Measurements from ENCODE around the gene ZNF764.
A peak's percentile ranks its signal among the peaks of the same experiment; 100 is the strongest.
"Not testable (repeated sequence)": the region's sequence is repeated elsewhere in the genome, so short reads cannot be mapped to it uniquely, and the experiment has no call there.

ZNF764 gene

DNA sequence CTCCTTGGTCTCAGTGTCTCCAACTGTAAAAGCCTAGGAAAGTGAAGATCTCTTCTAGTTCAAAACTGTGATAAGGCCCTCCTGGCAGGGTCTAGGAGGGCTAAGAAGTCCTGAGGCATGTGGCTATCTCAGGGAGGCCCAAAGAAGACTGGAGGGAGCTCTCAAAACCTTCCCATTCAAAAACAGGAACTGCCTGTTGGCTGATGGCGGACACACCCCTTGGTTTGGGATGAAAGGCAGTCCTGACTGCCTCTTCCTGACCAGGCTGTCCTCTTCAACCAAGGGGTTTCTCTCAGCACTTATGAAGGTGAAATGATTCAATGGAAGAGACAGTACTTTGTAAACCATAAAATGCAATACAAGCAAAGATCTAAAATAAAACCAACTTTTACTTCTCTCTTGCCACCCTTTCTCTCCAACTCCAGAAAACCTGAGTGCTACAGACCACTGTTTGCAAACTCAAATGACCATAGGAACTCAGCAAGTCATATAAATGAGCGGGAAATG lies 4.7 kb downstream of the ZNF764 start:
- no peak for DNase-seq (ENCODE audit: low read depth in 1 of 2, low spot score in 1 of 2)
- in situ Hi-C loops (cut with HindIII; ENCODE audit: low pct_unique_long_range_greater_than_20kb, low sequenced_read_pairs) = no loop called here
- no peak for TF ChIP-seq JUND (IDR thresholded peaks at IDR 0.05; ENCODE audit: low read depth)

DNA sequence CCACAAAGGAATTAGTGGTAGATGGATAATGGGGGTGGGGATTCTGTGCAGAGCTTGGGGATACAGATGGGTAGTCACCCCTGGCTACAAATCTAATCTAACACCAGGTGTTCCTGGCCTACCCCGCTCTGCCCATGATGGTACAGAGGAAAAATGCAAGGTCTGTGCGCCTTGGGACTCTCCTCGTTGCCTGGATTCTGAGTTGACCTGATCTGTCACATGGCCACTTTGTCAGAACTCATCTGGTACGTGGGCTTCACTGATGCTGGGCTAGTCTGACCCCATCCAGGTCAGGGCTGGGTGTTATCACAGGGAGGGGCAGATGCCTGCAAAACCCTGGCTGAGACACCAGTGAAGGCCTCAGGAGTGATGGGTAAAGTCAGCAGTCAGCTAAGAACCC lies 5.2 kb downstream of the ZNF764 start:
- DNase-seq (ENCODE audit: low read depth in 1 of 2, low spot score in 1 of 2) = no peak
- TF ChIP-seq JUND (IDR thresholded peaks at IDR 0.05; ENCODE audit: low read depth) = no peak
- in situ Hi-C loops (cut with HindIII; ENCODE audit: low pct_unique_long_range_greater_than_20kb, low sequenced_read_pairs) = no loop called here

DNA sequence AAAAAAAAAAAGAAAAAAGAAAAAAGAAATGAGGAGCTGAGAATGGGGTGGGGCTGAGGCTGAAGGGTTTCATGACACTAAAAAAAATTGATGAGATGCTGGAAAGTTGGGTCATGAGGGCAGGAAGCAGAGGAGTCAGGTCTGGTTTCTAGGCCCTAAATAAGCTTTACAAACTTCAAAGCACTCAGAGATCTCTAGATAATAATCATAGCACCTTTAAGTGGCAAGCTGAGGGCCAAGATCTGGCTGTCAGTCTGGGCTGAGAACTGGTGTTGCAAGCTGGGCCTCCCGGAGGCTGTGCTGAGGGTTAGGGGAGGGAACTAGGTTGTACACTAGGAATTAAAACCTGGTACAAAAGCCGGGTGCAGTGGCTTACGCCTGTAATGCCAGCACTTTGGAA lies 6.4 kb downstream of the ZNF764 start:
- no peak for TF ChIP-seq JUND (IDR thresholded peaks at IDR 0.05; ENCODE audit: low read depth)
- peak in 1 of 2 experiments; percentile 61 for DNase-seq (ENCODE audit: low read depth in 1 of 2, low spot score in 1 of 2)
- in situ Hi-C loops (cut with HindIII; ENCODE audit: low pct_unique_long_range_greater_than_20kb, low sequenced_read_pairs) = no loop called here

DNA sequence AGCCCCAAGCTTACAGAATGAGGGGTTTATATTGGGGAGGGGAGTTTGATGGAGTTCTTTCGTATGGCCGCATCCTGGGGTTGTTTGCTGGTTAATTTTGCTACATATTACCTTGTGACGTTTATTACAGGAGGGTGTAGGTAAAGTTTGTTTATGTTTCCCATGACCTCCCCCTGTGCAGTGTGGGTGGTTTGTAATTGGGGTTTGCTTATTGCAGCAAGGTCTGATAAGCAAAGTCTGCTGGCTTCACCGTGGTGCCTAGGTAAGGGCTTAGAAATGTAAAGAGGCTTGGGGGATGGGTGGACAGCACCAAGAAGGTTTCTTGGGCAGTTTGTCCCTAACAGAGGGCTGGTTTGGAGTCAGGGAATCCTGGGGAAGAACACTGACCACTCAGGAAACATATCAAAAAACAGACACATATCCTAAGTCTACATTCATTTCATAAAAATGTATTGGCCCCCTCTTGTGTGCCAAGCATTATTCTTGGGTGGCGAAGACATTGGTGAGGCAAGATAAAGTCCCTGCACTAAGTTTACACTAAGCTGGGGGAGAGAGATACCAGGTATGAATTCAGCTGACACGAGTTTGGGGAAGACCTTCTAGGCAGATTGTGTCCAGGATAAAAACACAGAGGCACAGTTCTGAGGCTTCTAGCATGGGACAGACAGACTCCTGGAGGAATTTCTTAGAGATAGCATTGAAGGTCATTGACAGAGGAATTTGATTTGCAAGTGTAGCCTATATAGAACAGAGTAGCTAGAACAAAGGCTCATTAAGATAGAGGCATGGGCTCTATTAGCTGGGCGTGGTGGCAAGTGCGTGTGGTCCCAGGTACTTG lies 9.5 kb downstream of the ZNF764 start:
- in situ Hi-C loops (cut with HindIII; ENCODE audit: low pct_unique_long_range_greater_than_20kb, low sequenced_read_pairs) = no loop called here
- no peak for TF ChIP-seq JUND (IDR thresholded peaks at IDR 0.05; ENCODE audit: low read depth)
- DNase-seq (ENCODE audit: low read depth in 1 of 2, low spot score in 1 of 2) = no peak

DNA sequence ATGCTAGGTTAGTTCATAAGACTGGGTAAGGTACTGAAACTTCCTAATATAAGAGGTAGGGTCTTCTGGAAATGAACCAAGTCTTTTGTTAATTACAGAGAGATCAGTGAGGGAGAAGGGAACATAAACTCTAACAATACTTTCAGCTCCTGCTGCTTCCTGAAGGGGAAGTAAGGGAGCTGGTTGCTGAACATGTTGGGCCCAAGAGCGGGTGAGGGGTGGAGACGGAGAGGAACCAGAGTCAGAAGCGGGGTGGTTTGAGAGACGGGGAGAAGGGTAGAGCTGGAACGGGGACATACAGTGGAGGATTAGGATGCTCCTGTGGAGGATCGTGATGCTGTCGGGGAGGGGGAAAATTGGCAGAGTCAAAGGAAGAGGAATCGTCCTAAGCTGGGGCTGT lies 12.1 kb downstream of the ZNF764 start:
- no peak for TF ChIP-seq JUND (IDR thresholded peaks at IDR 0.05; ENCODE audit: low read depth)
- in situ Hi-C loops (cut with HindIII; ENCODE audit: low pct_unique_long_range_greater_than_20kb, low sequenced_read_pairs) = no loop called here
- no peak for DNase-seq (ENCODE audit: low read depth in 1 of 2, low spot score in 1 of 2)

DNA sequence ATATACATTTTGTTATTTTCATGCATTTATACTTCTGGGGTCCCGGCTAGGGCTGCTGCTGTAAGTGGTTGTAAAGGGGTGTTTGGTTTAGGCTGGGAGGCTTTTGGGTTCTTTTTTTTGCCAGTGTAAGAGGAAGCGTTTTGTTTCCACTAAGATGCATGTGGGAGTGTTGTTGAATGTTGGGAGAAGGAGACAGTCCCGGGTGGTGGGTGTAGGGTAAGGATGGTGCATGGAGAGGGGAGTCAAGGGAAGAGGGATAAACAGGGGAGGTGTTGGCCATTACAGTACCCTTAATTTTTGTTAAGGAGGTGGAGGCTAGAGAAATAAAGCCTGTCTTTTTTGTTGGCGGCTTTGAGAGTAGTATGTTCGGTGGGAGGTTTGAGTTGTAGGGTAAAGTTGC lies 15.1 kb downstream of the ZNF764 start:
- DNase-seq (ENCODE audit: low read depth in 1 of 2, low spot score in 1 of 2) = no peak
- in situ Hi-C loops (cut with HindIII; ENCODE audit: low pct_unique_long_range_greater_than_20kb, low sequenced_read_pairs) = no loop called here
- no peak for TF ChIP-seq JUND (IDR thresholded peaks at IDR 0.05; ENCODE audit: low read depth)

DNA sequence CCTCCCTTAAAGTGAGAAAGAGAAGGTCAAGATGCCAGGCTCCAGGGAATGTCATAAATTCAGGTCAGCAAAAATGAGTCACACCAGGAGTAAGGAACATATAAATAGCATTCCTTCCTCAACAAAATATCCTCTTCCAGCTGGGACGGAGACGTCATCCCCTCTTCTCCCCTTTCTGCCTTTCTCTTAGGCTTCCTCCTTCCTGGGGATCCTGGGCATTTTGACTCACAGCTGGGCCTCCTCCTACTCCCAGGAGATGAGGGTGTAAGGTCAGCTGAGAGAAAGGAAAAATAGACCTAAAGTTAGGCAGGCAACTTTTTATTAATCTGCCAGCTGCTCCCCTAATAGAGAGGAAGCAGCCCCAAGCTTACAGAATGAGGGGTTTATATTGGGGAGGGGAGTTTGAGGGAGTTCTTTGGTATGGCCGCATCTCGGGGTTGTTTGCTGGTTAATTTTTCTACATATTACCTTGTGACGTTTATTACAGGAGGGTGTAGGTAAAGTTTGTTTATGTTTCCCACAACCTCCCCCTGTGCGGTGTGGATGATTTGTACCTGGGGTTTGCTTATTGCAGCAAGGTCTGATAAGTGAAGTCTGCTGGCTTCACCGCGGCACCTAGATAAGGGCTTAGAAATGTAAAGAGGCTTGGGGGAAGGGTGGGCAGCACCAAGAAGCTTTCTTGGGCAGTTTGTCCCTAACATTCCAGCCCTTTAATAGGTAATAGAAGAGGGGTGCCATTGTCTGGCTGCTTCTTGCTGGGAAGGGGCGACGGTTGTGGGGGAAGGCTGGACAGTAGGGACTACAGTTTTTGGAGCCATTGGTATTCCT lies 16.5 kb downstream of the ZNF764 start:
- in situ Hi-C loops (cut with HindIII; ENCODE audit: low pct_unique_long_range_greater_than_20kb, low sequenced_read_pairs) = no loop called here
- no peak for TF ChIP-seq JUND (IDR thresholded peaks at IDR 0.05; ENCODE audit: low read depth)
- no peak for DNase-seq (ENCODE audit: low read depth in 1 of 2, low spot score in 1 of 2)

DNA sequence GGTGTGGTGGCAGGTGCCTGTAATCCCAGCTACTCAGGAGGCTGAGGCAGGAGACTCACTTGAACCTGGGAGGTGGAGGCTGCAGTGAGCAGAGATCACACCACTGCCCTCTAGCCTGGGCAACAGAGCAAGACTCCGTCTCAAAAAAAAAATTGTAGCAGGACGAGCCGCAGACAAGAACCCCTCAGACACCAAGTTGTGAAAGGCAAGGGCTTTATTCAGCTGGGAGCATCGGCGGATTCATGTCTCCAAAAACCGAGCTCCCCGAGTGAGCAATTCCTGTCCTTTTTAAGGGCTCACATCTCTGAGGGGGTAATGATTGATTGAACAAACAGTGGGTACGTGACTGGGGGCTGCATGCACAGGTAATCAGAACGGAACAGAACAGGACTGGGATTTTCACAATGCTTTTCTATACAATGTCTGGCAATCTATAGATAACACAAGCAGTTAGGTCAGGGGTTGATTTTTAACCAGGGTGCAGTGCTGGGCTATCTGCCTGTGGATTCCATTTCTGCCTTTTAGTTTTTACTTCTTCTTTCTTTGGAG lies 17.2 kb downstream of the ZNF764 start:
- not testable (repeated sequence) for DNase-seq (ENCODE audit: low read depth in 1 of 2, low spot score in 1 of 2)

DNA sequence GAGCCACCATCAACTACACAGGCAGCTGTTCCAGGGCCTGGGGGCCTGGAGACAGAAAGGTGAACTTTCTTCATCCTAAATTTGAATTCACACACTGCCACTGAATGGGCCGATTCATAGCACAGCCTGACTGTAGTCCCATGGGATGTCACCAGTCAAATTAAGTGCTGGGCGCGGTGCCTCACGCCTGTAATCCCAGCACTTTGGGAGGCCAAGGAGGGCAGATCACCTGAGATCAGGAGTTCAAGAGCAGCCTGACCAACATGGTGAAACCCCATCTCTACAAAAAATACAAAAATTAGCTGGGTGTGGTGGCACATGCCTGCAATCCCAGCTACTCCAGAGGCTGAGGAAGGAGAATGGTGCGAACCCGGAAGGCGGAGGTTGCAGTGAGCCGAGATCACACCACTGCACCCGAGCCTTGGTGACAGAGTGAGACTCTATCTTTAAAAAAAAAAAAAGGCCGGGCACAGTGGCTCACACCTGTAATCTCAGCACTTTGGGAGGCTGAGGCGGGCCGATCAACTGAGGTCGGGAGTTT lies 18.1 kb downstream of the ZNF764 start:
- in situ Hi-C loops (cut with HindIII; ENCODE audit: low pct_unique_long_range_greater_than_20kb, low sequenced_read_pairs); DNase-seq (ENCODE audit: low read depth in 1 of 2, low spot score in 1 of 2): not testable (repeated sequence)

More for the DNA sequence above, 17.2 kb downstream of the ZNF764 start:
- in situ Hi-C loops (cut with HindIII; ENCODE audit: low pct_unique_long_range_greater_than_20kb, low sequenced_read_pairs) = not testable (repeated sequence)

DNA sequence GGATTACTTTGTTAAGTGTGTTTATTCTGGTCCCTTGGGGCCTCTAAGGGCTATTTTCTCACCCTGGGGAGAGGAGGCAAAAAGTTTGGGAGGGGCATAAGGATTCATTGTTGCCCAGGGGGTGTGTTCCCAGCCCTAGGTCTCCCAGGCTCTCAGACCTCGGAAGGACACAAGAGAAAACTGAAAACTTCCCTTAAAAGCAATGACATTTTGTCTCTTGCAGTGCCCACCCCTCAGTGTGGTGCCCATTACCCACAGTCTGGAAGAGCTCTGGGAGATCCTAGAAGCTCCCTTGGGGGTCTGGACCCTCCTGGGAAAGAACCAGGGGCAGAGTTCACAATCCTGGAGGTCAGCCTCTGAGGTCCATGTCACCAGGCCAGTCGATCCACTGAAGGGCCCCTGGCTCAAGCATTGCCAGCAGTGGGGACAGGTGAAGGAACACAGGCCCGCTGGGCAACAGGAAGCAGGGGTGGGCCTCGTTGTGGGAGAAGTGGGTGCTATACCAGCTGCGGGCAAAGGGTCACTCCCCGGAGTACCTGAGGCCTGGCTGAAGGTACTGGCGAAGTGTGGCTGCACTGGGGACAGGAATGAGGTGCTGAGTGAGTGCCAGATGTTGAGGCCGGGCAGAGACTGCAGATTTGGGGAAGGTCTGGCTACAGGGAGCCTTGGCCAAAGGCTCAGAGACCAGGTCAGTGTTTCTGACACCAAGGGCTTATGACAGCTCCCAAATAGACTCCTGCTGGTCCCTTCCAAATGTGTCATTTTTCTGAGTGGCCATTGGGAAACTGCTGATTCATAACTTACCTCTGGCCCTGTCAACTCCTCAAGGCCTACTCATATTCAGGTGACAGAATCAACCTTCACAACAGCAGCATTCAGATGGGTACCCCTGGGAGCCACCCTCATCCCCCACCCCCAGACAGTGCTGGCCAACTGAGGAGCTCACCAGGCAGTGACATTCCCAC lies 18.9 kb downstream of the ZNF764 start:
- TF ChIP-seq JUND (IDR thresholded peaks at IDR 0.05; ENCODE audit: low read depth) = no peak
- in situ Hi-C loops (cut with HindIII; ENCODE audit: low pct_unique_long_range_greater_than_20kb, low sequenced_read_pairs) = no loop called here
- DNase-seq (ENCODE audit: low read depth in 1 of 2, low spot score in 1 of 2) = no peak

DNA sequence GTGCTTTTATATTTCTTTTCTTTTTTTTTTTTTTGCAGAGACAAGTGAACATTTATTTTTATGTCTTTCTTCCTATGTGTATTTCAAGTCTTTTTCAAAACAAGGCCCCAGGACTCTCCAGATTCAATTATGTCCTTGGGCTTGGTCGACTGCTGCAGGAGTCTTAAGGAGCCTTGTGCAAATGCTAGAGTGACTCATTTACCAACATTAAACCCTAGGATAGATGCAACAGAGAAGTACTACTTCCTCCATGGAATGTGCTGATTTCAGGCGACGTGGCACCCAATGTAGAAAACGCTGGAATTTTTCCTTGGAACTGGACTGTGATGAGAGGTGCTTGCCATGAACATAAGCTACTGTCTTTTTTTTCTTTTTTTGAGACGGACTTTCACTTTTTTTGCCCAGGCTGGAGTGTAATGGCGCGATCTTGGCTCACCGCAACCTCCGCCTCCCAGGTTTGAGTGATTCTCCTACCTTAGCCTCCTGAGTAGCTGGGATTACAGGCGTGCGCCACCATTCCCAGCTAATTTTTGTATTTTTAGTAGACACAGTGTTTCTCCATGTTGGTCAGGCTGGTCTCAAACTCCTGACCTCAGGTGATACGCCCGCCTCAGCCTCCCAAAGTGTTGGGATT lies 21.7 kb downstream of the ZNF764 start:
- in situ Hi-C loops (cut with HindIII; ENCODE audit: low pct_unique_long_range_greater_than_20kb, low sequenced_read_pairs); DNase-seq (ENCODE audit: low read depth in 1 of 2, low spot score in 1 of 2): not testable (repeated sequence)
